Mesothelial cell of epicardium (in vitro differentiated cells): ENCODE data around the gene HEPN1. TPM values are rescaled to one million over a fixed set of nuclear protein-coding genes. Genes with fewer than 3 reads are reported as not detected.

Experiments used
- DNase-seq, 2 experiments: peaks; one replicate each; pipeline ENCODE4 v3.0.0; 2021; ENCODE audit warnings: low spot score in 2 of 2; ENCODE audit not compliant: unreplicated experiment in 2 of 2
- H3K27ac Mint-ChIP-seq: 2 replicates; pipeline ENCODE4 v1.8.0; 2021; ENCODE audit warnings: mixed read lengths
- H3K27me3 Mint-ChIP-seq: 2 replicates; pipeline ENCODE4 v1.8.0; 2021; ENCODE audit warnings: low read depth, mixed read lengths
- H3K36me3 Mint-ChIP-seq: 2 replicates; pipeline ENCODE4 v1.8.0; 2021; ENCODE audit warnings: mixed read lengths
- H3K4me1 Mint-ChIP-seq: 2 replicates; pipeline ENCODE4 v1.8.0; 2021; ENCODE audit warnings: mixed read lengths
- H3K4me3 Mint-ChIP-seq: 2 replicates; pipeline ENCODE4 v1.8.0; 2021; ENCODE audit warnings: mild to moderate bottlenecking, moderate library complexity, mixed read lengths
- H3K9me3 Mint-ChIP-seq: 2 replicates; pipeline ENCODE4 v1.8.0; 2021; ENCODE audit warnings: mixed read lengths
- CTCF ChIP-seq: fragments of 200-600 bp; sonication (generic); IDR thresholded peaks from one replicate; pipeline ENCODE4 v1.5.0; 2021; ENCODE audit warnings: antibody characterized with exemption; ENCODE audit not compliant: unreplicated experiment
- total RNA-seq: library from RNA; stranded (reverse); gene quantifications from 3 replicates; pipeline ENCODE4 v1.2.1, GENCODE V29; 2021

Gene HEPN1
- total RNA-seq, 1 donor from 2014 or later, result not detected

- TF ChIP-seq CTCF, result no peak
- H3K4me3 Mint-ChIP-seq, result no peak overlapping the region
- peaks cover 16% of the 10 kb centered on the region for H3K4me1 Mint-ChIP-seq
- H3K27me3 Mint-ChIP-seq, result peaks cover 11% of the 10 kb centered on the region
- H3K36me3 Mint-ChIP-seq, result no peaks in the 10 kb centered on the region
- H3K9me3 Mint-ChIP-seq, result no peaks in the 10 kb centered on the region
- peak in 1 of 2 experiments; percentile 20 for DNase-seq
- no peak overlapping the region for H3K27ac Mint-ChIP-seq
Observed at GRCh38 chr11:124880958-124881357, 38.1 kb upstream of the HEPN1 start.

GRCh38 chr11:124882339-124883071, 36.5 kb upstream of the HEPN1 start:
- peaks cover 21% of the 10 kb centered on the region for H3K27me3 Mint-ChIP-seq
- no peak overlapping the region for H3K4me3 Mint-ChIP-seq
- no peak for DNase-seq
- peak overlapping the region; percentile 86 for H3K27ac Mint-ChIP-seq
- H3K9me3 Mint-ChIP-seq, result no peaks in the 10 kb centered on the region
- no peak for TF ChIP-seq CTCF
- H3K36me3 Mint-ChIP-seq, result no peaks in the 10 kb centered on the region
- peaks cover 8% of the 10 kb centered on the region for H3K4me1 Mint-ChIP-seq

GRCh38 chr11:124884340-124884739, 34.7 kb upstream of the HEPN1 start:
- Mint-ChIP-seq H3K36me3 (no peaks in the 10 kb centered on the region), H3K27ac (no peak overlapping the region), H3K27me3 (peaks cover 38% of the 10 kb centered on the region), H3K4me3 (no peak overlapping the region), H3K4me1 (peaks cover 8% of the 10 kb centered on the region), H3K9me3 (no peaks in the 10 kb centered on the region)
- TF ChIP-seq CTCF, result no peak
- no peak for DNase-seq

- DNase-seq, result no peak
- no peak overlapping the region for H3K27ac Mint-ChIP-seq
- H3K4me3 Mint-ChIP-seq, result no peak overlapping the region
Observed at GRCh38 chr11:124884869-124885479, 34.1 kb upstream of the HEPN1 start.

GRCh38 chr11:124886476-124886875, 32.6 kb upstream of the HEPN1 start:
- Mint-ChIP-seq H3K27me3 (peaks cover 49% of the 10 kb centered on the region), H3K27ac (no peak overlapping the region), H3K4me1 (peaks cover 8% of the 10 kb centered on the region), H3K9me3 (no peaks in the 10 kb centered on the region), H3K4me3 (no peak overlapping the region), H3K36me3 (no peaks in the 10 kb centered on the region)
- no peak for DNase-seq
- no peak for TF ChIP-seq CTCF

More at GRCh38 chr11:124884869-124885479, 34.1 kb upstream of the HEPN1 start:
- Mint-ChIP-seq H3K4me1 (peaks cover 8% of the 10 kb centered on the region), H3K9me3 (no peaks in the 10 kb centered on the region), H3K27me3 (peaks cover 44% of the 10 kb centered on the region), H3K36me3 (no peaks in the 10 kb centered on the region)
- no peak for TF ChIP-seq CTCF
